ENCODE data around the gene GALNT2. TPM values are rescaled to one million over a fixed set of nuclear protein-coding genes. Genes with fewer than 3 reads are reported as not detected.

GALNT2 gene
- total RNA-seq (2014; rRNA removed; shearing (Covaris generic); ENCODE audit: low replicate concordance) = 36.3 and 44.6 TPM in 2 replicates

DNA sequence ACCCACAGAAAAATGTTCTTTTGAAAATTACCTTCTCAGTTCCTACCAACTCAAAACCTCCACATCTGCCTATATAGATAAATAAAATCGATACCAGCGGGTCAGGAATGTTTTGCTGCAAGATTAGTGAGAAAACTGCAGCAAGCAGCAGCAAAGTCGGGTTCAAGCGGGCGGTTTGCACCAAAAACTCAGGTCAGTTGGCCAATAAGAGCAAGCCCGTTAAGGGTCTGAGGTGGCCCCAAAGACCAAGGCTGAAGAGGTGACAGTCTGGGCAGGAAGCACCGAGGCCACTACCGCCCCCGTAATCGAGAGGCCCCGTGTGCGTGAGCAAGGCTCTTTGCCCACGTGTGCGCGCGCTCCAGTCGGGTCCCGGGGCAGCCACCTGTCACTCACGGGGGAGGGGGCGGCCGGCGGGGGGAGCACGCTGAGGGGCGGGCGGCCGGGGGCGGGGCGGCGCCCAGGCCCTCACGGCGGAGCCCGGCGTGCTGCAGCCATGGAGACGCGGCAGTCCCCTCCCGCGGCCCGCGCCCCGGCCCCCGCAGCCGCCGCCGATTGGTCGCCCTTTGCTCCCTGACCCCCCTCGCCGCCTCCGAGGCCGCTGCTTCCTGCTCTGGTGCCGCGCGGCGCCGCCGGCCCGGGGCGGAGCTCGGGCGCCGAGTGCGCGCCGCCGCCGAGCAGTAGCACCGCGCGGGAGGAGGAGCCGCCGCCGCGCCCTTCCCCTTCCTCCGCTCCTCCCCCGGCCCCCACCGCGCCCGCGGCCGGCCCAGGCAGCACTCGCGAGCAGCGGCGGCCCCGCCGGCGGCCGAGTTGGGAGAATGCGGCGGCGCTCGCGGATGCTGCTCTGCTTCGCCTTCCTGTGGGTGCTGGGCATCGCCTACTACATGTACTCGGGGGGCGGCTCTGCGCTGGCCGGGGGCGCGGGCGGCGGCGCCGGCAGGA lies at the start of gene GALNT2:
Gene GALNT2 (plus strand): TSS at position 773 of the 939 bp plus-strand sequence. CDS start 43 bp downstream, at position 816.
- peak; percentile 93 for DNase-seq (ENCODE audit: low read depth)
- in situ Hi-C loops (cut with HindIII; ENCODE audit: low pct_unique_long_range_greater_than_20kb, low sequenced_read_pairs) = no loop called here

DNA sequence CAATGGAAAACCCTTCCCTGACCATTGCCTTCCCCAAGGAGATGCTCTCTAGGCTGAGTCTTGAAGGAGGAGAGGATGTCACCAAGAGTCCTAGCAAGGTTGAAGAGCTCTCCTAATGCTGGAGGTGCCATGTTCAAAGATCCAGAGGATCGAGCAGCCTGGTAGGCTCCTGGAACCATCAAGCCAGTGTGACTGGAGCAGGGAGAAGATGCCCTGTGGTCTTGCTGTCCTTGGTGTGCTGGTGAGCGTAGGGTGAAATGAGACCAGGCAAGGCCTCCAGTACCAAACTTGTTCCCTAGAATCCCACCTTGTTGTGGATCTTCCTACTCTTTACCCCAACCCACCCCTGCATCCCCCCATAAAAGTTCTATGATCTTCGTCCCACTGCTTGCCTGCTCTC lies 46.6 kb upstream of the GALNT2 start:
- DNase-seq (ENCODE audit: low read depth) = no peak
- in situ Hi-C loops (cut with HindIII; ENCODE audit: low pct_unique_long_range_greater_than_20kb, low sequenced_read_pairs) = no loop called here

DNA sequence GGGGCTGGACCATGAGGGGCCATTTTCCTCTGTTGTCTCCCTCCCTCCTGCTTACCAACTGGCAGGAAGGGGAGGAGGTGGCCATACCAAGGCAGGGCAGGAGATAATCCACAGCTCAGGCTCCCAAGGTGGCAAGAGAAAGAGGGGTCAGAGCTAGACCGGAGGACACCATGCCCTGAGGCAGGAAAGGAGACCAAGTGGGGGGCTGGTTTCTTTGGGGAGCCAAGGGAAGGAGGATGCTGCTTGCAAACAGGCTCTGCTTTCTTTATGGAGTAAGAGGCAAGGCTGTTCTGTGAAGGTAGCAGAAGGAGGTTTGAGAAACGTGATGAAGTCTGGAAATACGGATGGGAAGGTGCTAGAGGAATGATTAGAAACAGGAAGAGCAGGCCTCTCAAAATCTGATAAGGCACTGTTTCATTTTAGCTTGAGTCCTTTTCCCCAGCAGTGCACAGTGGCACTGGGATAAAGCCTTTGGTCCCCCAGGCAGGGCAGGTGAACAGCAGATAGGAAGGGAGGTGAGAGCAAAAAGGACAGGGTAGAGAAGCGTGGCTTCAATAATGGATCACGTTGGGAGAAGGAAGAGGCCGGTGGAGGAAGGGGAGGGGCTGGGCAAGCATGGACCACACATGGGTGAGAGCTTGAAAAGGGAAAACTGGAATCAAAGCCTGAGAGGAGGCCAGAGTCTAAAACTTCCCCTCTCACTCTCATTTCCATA lies 44.2 kb upstream of the GALNT2 start:
- in situ Hi-C loops (cut with HindIII; ENCODE audit: low pct_unique_long_range_greater_than_20kb, low sequenced_read_pairs) = no loop called here
- no peak for DNase-seq (ENCODE audit: low read depth)

DNA sequence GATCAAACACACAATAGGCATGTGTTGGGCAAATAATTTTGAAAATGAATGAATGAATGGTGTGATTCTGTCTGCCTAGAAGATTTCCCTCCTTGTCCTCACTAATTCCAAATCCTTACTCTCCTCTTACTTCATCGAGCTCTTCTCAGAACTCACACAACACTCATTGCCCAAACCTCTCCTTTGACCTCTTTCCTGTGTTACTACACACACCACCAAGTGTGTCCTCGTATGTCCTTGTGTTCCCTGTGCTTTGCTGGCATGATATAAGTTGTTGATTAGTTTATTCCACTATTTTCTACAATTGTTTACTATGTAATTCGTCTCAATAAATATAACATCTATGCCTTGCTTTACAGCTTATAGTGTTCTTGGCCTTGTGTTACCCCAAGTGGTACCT lies 41.4 kb upstream of the GALNT2 start:
- in situ Hi-C loops (cut with HindIII; ENCODE audit: low pct_unique_long_range_greater_than_20kb, low sequenced_read_pairs) = no loop called here
- no peak for DNase-seq (ENCODE audit: low read depth)

DNA sequence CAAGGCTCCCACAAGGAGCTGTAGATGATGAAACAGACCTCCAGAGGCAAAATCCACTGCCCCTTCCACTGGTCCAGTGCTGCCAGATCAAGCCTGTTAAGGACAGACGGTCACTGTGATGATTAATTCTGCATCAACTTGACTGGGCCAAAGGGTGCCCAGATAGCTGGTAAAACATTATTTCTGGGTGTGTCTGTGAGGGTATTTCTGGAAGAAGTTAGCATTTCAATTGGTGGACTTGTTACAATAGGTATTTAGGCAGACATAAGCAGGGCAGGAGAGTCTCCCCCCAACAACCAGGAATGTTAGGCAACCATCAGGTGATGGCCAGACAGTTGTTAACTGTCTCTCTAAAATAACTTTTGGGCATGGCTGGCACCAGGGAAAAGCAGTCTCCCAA lies 40.9 kb upstream of the GALNT2 start:
- in situ Hi-C loops (cut with HindIII; ENCODE audit: low pct_unique_long_range_greater_than_20kb, low sequenced_read_pairs) = no loop called here
- no peak for DNase-seq (ENCODE audit: low read depth)

DNA sequence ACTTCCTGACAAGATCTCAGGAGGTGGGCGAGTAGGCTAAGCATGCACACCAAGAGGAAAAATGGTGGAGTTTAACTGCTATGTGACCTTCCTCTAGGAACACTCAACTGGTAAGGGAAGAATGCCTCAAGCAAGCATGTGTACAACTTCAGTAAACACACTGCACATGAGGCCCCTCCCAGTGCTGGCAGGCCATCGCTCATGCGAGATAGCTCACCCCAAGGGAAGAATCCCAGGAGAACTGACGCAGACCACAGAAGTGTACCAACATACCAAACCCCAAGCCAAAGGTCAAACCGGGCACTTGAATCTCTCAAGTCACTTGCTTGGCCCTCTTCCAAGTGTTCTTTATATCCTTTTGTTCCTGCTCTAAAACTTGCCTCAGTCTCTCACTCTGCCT lies 40.5 kb upstream of the GALNT2 start:
- no peak for DNase-seq (ENCODE audit: low read depth)
- in situ Hi-C loops (cut with HindIII; ENCODE audit: low pct_unique_long_range_greater_than_20kb, low sequenced_read_pairs) = no loop called here

DNA sequence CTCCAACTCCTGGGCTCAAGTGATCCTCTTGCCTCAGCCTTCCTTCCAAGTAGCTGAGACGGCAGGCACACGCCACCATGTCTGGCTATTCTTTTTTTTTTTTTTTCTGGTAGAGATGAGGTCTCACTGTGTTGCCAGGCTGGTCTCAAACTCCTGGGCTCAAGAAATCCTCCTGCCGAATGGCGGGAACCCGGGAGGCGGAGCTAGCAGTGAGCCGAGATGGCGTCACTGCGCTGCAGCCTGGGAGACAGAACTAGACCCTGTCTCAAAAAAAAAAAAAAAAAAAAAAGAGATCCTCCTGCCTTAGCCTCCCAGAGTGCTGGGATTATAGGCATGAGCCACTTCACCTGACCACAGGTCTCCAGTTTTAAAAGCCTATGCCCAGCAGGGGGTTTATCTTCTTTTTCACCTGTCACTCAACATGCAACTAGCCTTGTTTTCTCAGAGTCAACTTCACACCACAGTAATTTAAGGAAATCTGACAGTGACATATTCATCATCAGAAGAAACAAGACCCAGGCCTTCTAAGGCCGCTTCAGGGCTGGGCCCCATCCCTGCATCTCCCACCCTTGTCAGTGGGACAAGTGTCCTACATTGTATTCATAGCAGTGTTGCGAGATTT lies 38.3 kb upstream of the GALNT2 start:
- no peak for DNase-seq (ENCODE audit: low read depth)
- in situ Hi-C loops (cut with HindIII; ENCODE audit: low pct_unique_long_range_greater_than_20kb, low sequenced_read_pairs) = no loop called here

DNA sequence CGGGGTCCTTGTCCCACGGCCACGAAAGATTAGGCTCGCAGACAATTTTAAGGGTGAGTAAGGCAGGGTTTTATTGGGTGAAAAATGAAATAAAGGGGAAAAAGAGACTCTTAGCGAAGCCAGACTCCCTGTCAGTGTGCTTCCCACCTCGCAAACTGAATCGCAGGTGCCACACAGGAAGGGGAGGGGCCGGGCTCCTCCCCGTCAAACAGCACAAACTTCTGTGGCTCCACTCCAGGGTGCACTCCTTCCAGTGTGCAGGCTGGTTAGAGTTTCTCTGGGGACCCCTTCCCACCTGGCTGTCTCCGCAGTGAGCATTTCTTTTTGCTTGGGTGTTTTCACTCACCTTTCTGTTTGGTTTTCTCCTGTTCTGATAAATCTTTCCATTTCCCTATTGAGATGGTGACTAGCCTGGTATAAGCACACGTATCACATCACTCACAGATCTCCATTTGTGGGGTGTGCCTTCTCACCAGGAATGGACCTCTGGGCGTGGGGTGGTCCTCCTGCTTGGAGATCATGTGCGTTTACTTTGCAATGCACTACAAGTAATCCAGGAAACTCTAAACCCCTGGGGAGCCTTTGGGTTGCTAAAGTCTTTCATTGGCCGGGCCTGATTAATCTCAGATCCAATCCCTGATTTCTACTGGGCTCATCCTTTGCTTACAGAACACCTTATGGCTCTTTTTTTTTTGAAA lies 37.6 kb upstream of the GALNT2 start:
- in situ Hi-C loops (cut with HindIII; ENCODE audit: low pct_unique_long_range_greater_than_20kb, low sequenced_read_pairs) = no loop called here
- no peak for DNase-seq (ENCODE audit: low read depth)

DNA sequence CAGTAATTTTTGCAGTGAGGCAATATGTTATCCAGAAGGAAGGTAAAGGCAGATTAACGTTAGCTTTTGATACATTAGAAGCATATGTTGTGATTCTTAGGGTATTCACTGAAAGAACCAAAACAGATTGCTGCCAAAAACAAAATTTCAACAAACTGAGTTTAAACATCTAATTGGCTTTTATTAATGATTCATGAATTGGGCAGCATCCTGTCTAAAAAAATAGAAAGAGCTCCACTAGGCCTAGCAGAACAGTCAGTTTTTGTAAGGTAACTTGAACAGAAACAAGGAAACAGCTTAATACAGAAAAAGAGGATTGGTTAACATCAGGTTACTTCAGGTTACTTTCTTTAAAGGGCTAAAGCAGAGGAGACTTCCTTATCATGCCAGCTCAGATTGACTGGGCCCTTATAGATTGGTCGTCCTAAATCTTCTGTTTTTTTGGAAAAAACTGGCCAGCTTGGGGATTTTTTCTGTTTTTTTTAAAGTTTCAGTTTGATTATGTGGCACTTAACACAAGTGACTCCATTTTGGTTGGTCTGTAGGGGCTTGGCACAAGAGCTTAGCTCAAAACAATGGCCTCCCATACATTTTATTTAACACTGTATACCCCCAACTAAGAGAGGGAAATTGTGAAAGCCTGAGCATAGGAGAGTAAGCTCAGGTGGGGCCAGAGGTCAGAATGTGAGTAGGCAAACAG lies 36.8 kb upstream of the GALNT2 start:
- DNase-seq (ENCODE audit: low read depth) = no peak
- in situ Hi-C loops (cut with HindIII; ENCODE audit: low pct_unique_long_range_greater_than_20kb, low sequenced_read_pairs) = no loop called here

DNA sequence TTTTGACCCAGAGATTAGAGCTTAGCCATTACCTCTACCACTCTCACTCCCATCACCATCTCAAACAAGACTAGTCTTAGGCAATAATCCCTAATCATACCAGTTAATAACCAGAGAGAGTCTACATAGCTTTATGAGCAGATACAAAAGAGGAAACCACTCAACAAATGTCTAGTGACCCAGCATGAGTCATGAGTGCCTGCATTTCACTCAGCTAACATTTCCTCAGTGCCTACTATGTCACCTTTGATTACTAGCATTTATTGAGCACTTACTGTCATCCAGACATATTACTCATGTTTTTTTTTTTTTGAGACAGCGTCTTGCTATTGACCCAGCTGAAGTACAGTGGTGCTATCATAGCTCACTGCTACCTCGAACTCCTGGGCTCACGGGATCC lies 35.9 kb upstream of the GALNT2 start:
- in situ Hi-C loops (cut with HindIII; ENCODE audit: low pct_unique_long_range_greater_than_20kb, low sequenced_read_pairs) = no loop called here
- no peak for DNase-seq (ENCODE audit: low read depth)

DNA sequence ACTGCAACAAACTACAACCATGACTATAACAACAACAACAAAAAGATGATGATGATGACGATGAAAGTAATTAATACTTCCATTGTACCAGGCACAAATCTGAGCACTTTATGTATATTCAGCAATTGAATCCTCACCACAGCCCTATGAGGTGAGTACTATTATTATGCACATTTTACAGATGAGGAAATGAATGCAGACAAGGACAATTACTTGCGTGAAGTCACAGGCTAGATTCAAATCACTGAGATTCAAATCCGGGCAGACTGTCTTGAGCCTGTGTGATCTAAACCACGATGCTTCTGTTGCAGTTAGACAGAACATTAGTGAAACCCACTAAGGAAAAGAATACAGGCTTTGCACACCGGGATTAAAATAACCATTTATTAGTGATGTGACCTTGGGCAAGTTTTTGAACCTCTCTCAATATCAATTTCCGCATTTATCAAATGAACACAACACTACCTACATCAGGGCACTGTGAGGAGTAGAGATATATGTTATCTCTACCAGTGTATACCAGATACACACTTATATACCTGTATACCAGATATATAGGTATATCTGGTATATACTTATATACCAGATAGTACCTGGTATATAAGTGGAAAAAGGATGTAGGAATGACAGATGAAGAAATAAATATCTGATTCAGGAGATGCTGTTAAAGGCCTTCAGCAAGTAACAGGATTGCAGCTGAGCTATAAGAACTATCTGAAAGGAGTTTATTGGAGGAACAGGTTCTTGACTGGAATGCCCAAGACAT lies 34.3 kb upstream of the GALNT2 start:
- DNase-seq (ENCODE audit: low read depth) = no peak
- in situ Hi-C loops (cut with HindIII; ENCODE audit: low pct_unique_long_range_greater_than_20kb, low sequenced_read_pairs) = no loop called here

DNA sequence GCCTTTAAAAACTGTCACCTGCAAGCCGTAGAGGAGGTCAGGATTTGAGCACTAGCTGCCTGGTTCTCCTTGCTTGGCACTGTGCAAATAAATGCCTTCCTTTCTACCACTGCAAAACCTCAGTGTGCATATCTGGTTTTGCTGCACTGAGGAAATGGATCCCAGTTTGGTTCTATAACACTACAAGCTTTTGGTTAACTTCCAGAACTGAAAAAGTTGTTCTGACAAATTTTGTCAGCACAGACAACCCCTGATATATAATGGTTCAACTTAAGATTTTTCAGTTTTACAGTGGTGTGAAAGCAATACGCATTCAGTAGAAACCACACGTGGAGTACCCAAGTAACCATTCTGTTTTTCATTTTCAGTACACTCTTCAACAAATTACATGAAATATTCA lies 29.8 kb upstream of the GALNT2 start:
- DNase-seq (ENCODE audit: low read depth) = no peak
- in situ Hi-C loops (cut with HindIII; ENCODE audit: low pct_unique_long_range_greater_than_20kb, low sequenced_read_pairs) = no loop called here

DNA sequence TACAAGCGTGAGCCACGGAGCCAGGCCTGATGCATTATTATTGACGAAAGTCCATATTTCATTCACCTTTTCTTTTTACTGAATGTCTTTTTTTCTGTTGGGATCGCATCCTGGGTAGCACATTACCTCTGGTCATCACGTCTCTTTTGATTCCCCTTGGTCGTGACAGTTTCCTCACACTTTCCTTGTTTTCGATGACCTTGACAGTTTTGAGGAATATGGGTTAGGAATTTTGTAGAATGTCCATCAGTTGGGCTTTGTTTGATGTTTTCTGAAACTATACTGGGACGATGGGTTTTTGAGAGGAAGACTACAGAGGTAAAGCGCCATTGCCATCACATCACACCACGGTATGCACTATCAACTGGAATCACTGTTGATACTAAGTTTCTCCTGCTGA lies 26.6 kb upstream of the GALNT2 start:
- in situ Hi-C loops (cut with HindIII; ENCODE audit: low pct_unique_long_range_greater_than_20kb, low sequenced_read_pairs) = no loop called here

DNA sequence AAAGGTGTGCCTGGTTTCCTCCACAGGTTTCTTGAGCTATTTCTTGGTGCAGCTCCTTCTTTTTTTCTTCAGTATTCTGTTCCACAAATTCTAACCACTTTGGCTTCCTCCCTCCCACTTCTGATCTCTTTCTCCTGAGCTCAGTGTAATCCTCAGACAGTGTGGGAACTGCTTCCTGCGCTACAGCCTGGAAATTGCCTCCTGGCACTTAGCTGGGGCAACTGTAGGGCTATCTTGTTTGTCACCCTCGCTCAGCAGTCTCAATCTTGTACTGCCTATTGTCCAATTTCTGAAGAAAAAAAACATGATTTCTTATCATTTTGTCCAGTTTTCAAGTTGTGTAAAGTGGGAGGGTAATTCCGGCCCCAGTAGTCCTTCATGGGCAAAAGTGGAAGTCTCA lies 24.0 kb upstream of the GALNT2 start:
- in situ Hi-C loops (cut with HindIII; ENCODE audit: low pct_unique_long_range_greater_than_20kb, low sequenced_read_pairs) = no loop called here
- DNase-seq (ENCODE audit: low read depth) = no peak

More for the DNA sequence above, 26.6 kb upstream of the GALNT2 start:
- no peak for DNase-seq (ENCODE audit: low read depth)

DNA sequence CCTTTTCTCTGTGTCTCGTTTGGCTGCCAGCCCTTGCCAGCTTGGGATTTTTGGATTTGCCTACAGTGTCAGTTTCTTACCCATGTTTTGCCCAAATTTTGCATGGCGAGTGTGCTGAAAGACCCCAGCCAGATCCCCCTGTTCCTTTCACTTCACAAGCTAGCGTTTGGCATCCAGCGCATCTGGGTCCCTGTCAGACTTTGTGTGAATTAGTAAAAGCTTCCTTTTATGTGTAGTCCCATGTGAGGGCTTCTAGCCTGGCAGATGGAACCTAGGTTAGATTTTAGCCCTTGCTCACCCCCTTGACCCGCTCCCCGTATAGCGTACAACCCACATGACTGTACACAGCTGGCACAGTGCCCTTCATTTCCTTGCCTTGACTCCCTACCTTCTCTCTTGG lies 22.3 kb upstream of the GALNT2 start:
- DNase-seq (ENCODE audit: low read depth) = no peak
- in situ Hi-C loops (cut with HindIII; ENCODE audit: low pct_unique_long_range_greater_than_20kb, low sequenced_read_pairs) = no loop called here

DNA sequence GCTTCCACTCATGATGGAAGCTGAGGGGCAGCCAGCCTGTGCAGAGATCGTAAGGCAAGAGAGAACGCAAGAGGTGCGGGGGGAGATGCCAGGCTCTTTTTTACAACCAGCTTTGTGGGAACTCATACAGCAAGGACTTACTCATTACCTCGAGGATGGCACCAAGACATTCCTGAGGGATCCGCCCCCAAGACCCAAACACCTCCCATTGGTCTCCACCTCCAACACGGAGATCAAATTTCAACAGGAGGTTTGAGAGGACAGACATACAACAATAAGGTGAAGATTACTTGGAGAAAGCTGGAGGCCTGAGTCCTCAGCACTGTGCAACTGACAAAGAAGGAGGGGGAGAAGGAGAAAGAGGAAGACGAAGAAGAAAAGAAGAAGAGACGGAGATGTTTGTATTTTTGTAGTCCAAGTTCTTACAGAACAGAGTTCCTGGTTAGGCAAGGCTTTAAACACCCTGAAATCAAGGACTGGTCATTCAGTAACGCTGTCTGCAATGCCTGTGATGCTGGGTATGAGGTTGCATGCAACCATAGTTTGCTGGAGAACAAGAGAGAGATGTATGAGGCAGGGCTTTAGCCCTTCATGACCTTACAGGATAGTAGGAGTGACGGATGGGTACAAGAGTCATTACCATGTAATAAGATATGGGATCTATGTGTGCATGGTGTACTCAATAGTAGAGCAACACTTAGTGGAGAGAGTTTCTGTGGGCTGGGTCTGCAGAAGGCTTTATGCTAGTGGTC lies 19.7 kb upstream of the GALNT2 start:
- peak; percentile 67 for DNase-seq (ENCODE audit: low read depth)
- in situ Hi-C loops (cut with HindIII; ENCODE audit: low pct_unique_long_range_greater_than_20kb, low sequenced_read_pairs) = no loop called here

DNA sequence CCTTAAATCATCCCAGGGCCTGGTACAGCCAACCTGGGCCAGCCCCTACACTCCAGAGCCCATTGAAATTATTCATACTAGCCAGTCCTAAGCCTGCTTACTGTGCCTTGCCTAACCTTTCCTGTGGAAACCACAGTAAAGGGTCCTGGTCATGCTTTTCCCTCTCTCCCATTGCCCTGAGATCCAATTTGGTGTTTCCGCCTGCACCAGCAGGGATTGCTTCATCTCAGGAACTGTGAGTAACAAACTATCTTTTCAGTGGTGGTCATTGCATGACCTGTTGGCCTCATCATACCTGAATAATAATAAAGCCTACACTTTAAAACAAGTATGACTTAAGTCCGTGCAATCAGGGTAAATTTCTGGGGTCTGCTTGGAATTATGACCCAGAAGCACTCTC lies 18.7 kb upstream of the GALNT2 start:
- no peak for DNase-seq (ENCODE audit: low read depth)
- in situ Hi-C loops (cut with HindIII; ENCODE audit: low pct_unique_long_range_greater_than_20kb, low sequenced_read_pairs) = no loop called here

Measured in Caki2 (cell line).